NCI-H2107 treated with DMSO at 0.1 percent for 48 hours (cell line): ENCODE data around the gene TPM4.
"Not testable (repeated sequence)": the region's sequence is repeated elsewhere in the genome, so short reads cannot be mapped to it uniquely, and the experiment has no call there.

Source experiments
- DNase-seq: peaks from one replicate; lab custom pipeline; 2025; ENCODE audit not compliant: unreplicated experiment; lab: John Stamatoyannopoulos, UW

Gene TPM4

GRCh38 chr19:16071072-16071691 lies 5.1 kb upstream of the TPM4 start:
- DNase-seq = no peak

GRCh38 chr19:16073481-16073880 lies 2.8 kb upstream of the TPM4 start:
- DNase-seq = no peak

GRCh38 chr19:16073988-16074387 lies 2.3 kb upstream of the TPM4 start:
- no peak for DNase-seq

- no peak for DNase-seq
Measured at GRCh38 chr19:16074488-16075365, 1.6 kb upstream of the TPM4 start.

- DNase-seq = no peak
Measured at GRCh38 chr19:16075430-16076153, 703 bp upstream of the TPM4 start.

GRCh38 chr19:16076958-16077611 lies 790 bp downstream of the TPM4 start:
- DNase-seq = peak; percentile 10

GRCh38 chr19:16077984-16078758 lies 1.9 kb downstream of the TPM4 start:
- no peak for DNase-seq

- DNase-seq = no peak
Measured at GRCh38 chr19:16078759-16079707, 2.7 kb downstream of the TPM4 start.

GRCh38 chr19:16084067-16084685 lies 7.9 kb downstream of the TPM4 start:
- DNase-seq = no peak

- no peak for DNase-seq
Measured at GRCh38 chr19:16085115-16085514, 8.8 kb downstream of the TPM4 start.

- not testable (repeated sequence) for DNase-seq
Measured at GRCh38 chr19:16087404-16087803, 11.1 kb downstream of the TPM4 start.

GRCh38 chr19:16087940-16088339 lies 11.6 kb downstream of the TPM4 start:
- DNase-seq = no peak

GRCh38 chr19:16088351-16089009 lies 12.2 kb downstream of the TPM4 start:
- DNase-seq = peak; percentile 65

GRCh38 chr19:16089010-16089846 lies 12.9 kb downstream of the TPM4 start:
- DNase-seq = no peak

- DNase-seq = no peak
Measured at GRCh38 chr19:16091546-16092475, 15.5 kb downstream of the TPM4 start.

- no peak for DNase-seq
Measured at GRCh38 chr19:16094360-16095070, 18.2 kb downstream of the TPM4 start.
